Hematopoietic multipotent progenitor cell treated with erythropoietin and hydrocortisone succinate and interleukin-3 and kit ligand, for 8 days (in vitro differentiated cells): ENCODE results near the gene CMTM5.

Experiments
- DNase-seq: peaks from one replicate; pipeline ENCODE4 v3.0.0-alpha.2; 2015

The CMTM5 gene

DNA sequence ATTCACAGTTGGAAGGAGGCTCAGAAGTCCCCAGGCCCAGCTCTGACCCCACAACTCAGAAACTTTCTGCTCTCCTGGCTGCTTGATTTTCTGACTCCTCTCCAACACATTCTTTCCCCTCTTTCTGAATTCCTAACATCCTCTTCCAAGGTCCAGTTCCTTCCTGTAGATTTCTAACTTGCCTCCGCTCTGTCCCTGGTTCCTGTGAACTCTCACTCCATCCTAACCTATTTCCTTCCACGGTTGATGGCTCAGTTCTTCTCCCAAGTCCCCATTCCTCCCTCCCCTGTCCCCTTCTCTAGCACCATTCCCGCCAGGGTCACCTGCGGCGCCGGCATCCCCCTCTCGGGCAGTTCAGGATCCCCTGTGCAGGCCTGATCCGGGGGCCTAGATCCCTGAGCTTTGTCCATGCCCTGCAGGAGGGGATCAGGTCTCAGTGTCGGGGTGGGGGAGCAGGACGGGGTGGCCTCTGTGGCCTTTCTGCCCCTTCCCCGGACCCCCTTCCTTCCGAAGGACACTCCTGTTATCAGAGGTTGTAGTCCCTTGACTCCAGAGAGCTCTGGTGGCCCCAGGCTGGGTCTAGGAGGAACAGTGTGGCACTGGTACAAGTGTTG lies 18.2 kb upstream of the CMTM5 start:
- DNase-seq: no peak

DNA sequence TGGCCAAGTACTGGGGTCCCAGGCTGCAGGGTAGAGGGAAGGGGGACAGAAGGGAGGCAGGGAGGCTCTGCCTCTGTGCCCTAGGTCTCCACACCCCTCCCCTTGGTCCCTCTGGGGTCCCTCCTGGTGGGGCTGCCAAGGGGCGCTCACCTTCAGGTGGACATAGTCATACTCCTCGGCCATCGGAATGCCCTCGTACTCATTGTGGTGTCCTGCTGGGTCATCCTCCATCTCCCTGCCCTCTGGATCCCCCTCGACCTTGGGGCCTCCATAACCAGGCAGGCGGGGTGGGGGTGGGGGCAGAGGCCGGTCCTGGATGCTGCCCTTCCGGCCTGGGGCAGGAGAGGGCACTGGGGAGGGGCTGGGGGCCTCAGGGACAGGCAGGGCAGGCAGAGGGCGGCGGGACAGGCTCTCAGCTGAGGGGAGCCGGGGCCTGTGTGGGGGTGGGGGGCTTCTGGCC lies 17.6 kb upstream of the CMTM5 start:
- no peak for DNase-seq

DNA sequence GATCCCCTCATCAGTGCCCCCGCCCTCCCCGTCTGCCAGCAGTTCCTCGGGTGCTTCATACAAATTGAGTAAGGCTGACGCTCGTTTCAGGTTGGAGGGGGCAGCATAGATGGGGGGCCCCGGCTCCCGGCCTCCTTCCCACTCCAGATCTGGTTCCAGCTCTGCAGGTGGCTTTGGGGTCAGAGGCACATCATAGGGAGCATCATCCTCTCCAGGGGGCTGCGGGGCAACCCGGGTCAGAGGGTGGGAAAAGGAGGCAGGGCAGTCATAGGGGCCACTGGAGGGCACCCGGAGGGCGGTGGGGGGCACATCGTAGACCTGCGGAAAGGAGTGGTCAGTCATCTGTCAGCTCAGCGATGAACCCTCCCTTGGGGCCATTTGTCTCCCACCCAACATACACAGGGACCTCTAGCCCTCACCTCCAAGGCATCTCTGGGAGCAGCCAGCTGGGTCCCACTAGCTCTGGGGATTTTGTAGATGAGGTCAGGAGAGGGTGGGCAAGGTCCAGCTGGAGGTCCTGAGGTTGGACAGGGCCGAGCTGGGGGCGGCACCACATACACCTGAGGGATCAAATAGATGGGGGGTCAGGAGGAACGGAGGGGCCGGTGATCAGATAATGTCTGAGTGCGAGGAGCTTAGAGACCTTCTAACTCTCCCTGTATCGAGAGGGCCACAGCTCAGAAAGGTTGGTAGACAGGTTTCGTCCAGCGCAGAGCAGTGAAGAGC lies 17.0 kb upstream of the CMTM5 start:
- no peak for DNase-seq

DNA sequence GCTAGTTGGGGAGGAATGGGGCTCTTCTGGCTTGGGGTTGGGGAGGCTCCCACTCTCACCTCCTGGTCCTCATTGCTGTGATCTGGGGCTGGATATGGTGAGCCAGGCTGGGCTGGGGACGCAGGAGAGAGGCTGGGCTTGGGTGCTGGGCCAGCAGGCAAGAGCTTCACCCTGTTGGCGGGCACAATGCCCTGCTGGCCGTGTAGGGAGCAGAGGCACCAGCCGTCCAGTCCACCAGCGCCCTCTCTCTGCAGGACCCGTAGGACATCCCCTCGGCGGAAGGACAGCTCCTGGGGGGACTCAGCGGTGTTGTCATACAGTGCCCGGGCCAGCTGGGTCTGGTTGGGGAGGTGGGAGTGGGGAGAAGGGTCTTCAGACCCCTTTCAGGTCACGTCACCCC lies 16.4 kb upstream of the CMTM5 start:
- DNase-seq: no peak

DNA sequence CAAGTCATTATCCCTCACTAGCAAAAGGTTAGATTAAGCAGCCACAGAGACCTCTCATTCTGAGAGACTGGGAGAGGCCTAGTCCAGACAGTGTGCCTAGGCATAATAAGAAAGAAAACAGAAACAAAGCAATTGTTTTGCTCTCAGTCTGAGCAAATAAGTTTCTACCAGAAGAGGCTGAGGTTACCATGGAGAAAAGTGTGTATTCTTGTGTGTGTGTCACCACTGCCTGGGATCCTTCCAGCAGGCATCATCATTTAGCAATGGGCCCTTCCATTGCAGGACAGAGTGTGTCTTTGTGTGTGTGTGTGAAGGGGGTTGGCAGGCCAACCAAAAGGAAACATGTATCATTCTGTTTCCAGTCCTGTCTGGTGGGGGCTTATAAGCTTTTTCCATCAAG lies 15.5 kb upstream of the CMTM5 start:
- no peak for DNase-seq

DNA sequence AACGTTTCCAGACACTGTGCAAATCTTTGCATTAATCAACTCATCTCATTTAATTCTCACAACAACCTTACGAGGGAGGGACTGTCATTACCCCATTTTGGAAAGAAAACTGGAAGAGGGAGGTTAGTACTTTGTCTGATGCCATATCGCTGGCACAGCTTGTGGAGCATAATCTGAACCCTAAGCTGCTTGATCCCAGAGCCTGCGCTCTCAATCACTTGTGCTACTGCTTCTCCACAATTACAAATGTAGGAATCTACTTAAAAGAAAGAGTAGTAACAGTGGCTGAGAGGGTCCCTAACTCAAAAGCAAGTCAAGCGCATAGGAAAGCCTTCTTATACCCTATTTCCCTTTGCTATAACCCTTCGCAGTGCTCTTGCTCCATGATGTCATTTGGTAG lies 15.1 kb upstream of the CMTM5 start:
- no peak for DNase-seq

DNA sequence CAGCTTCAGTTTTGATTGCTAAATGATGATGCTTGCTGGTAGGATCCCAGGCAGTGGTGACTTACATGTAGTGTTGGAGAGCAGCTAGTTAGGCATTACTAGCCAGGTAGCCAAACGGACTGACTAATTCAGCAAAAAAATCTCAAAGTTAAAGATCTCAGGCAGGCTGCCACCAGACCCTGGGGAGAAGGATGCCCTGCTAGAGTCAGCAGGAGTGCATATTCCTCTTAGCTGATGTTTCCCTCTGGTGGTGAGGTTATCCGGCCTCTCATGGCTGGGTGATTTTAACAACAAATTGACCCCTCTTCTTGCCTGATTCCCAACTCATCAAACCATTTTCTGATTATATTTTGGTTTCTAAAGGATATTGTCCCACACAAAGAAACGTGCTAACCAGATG lies 14.6 kb upstream of the CMTM5 start:
- no peak for DNase-seq

DNA sequence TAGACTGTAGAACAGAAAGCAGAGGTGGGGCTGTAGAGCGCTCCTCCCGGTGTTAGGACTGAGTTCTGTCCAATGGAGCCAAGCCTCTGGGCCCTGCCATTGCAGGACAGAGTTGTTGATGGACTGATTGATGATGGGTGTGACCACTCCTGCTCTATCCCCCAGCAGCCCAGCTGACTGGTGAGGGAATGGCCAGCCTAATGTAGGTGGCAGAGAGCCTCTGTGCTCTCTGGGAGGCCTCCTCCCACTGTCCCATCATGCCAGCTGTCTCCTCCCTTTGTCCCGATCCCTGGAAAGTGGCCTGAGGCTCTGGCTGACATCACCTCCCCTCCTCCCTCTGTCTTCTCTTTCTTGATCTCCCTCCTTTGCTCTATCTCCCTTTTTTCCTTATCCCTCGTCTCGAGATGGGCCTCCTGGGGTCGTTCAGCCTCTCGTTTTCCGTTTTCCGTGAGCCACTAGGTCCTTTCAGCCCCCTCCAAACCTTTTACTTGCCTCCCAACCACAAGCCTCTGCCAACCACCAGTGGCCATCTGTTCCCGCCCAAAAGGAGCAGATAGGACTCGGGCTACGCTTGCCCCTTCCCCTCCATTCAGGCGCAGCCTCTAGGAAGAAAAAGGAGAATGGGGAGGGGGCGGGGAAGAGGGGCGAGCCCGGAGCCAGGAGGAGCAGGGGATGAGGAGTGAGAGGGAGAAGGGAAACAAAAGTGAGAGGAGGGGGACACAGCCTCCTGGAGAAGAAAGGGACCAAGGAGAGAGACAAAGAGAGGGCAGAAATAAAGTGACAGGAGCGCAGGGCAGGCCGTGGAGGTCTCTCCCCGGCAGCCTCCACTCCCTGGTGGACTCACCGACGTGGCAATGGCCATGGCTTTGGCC lies 12.4 kb upstream of the CMTM5 start:
- no peak for DNase-seq

DNA sequence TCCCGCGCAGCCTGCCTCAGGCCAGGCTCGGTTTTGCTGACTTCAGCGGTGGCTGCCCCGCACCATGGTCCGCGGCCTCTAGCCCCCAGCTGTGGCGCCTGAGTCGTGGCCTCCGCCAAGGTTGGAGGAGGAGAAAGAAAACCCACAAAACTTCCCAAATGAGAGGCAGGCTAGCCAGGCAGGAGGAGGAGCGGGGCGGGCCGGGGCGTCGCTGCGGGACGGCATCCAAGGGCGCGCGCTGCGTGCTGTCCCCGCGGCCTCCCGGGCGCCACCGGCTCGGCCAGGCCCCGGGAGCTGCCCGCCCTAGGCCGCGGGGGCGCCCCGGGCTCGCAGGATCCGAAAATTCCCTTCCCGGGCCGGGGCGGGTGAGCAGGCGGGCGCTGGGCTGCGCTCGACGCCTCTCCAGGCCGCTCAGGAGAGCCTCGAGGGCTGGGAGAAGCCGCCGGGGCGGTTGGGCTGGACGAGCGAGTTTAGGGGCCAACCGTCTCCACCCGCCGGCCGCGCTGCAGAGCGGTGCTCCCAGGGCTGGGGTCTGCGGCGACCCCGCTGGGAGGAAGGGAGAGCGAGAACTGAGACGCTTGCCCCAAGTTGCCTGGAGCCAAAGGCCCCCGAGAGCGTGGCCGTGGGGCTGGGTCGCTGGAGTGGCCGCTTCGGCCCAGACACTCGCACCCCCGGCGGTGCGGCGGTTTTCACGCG lies 11.7 kb upstream of the CMTM5 start, which contains the start of gene EFS:
TSS of gene EFS (minus strand) at position 137 of the 696 bp plus-strand sequence. CDS start 147 bp downstream, outside the sequence.
- no peak for DNase-seq

DNA sequence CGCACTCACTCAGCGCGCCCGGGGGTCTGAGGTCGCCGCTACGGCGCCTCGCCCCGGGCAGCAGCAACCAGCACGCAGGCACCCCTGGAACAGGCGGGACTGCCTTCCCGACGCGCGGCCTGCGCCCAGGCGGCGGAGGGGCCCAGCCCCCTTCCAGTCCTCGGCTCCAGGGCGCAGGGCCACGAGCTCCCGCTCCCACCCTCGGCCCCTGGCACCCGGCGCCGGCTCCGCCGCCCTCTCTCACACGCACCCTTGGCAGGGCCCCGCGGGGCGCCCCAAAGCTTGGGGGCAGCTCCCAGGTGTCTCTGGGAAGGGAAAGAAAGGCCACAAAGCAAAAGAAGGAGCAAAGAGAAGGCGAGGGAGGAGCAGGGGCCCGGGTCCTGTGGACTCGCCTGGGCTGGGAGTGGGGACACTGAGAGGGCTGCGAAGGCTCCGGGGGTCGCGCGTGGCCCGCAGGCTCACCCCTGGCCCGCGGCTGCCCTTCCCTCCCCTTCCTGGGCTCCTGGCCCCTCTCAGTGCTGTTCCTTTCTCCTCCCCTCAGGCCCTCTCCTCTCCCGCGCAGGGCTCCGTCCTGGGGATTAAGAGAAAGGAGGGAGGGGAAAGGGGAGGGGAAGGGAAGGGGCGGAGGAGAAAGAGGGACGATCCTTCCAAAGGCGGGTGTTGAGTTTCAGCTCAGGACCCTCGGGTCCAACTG lies 11.0 kb upstream of the CMTM5 start:
- DNase-seq: no peak

DNA sequence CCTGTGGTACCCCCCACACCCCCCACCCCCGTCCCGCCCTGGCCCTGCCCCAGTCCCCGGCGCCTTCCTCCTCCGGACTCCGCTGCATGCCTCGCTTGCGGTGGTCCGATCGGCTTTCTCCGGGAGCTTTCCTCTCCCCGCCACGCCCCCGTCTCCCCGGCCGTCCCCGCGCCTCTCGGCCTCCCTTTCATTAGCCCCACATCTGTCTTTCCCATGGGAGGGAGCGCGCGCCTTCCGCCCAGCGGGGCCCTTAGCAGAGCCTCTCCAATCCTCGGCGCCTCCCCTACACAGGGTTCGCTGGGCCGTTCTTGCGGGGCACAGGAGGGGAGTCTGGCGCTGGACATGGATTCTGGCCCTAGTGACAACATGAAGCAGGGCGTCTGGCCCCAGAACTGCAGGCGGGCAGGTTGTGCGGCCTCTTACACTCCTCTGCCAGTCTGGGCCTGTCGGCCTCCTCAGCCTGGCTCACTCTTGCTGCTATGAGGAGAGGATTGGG lies 10.4 kb upstream of the CMTM5 start:
- no peak for DNase-seq

DNA sequence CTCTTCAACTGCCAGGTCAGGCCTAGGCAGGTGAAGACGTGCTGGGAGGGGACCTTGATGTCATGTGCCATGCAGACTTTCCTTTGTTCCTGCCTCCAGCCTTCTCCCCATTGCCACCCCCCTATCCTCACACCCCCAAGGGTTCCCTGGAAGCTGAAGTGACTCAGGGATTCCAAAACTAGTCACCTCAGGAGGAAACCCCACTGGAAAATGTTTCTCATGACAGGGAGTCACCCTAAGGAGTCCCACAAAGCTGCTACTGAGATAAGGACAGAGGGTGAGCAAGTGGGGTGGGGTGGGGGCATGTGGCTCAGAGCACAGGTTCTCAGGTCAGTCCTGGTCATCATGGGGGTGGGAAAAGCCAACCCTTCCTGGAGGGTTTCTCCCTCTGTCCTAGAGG lies 6.6 kb upstream of the CMTM5 start:
- DNase-seq: no peak

DNA sequence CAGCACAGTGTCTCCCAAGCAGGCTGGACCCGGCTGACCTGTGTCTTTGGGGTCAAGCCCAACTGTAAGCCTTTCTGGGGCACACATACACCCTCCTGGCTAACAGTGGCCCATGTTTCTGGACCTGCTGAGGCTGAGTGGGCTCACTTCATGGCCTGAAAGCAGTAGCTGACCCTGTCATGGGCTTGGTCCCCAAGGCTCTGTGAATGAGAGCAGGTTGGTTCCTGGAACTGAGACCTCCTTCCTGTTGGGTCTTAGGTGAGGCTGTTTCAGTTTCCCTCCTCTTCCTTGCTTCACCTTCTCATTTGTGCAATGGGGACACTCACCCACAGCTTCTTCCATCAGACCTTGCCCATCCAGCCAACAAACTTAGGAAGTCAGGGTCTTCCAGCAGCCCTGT lies 5.0 kb upstream of the CMTM5 start:
- DNase-seq: no peak

DNA sequence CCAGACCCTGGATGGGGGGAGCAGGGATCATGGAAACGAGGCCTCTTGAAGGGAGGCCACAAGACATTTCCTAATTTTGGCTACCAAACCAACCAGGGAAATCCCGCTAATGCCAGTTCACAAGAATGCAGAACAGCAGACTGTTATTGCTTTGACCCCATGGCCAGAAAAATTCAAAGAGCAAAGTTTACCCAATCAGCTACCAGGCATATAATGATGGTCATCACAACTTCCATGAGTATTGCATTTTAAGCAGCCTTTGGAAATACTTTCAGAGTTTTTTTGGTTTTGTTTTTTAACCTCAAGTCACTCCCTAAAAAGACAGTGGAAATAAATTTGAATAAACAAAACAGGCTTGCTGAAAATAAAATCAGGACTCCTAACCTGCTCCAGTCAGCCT lies 4.3 kb upstream of the CMTM5 start, which contains the start of gene IL25:
TSS of gene IL25 (plus strand) at position 301 of the 400 bp plus-strand sequence.
- no peak for DNase-seq

DNA sequence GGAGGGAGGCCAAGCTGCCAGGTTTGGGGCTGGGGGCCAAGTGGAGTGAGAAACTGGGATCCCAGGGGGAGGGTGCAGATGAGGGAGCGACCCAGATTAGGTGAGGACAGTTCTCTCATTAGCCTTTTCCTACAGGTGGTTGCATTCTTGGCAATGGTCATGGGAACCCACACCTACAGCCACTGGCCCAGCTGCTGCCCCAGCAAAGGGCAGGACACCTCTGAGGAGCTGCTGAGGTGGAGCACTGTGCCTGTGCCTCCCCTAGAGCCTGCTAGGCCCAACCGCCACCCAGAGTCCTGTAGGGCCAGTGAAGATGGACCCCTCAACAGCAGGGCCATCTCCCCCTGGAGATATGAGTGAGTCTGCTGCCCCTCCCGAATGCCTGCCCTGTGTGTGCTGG lies 3.8 kb upstream of the CMTM5 start:
- DNase-seq: no peak

DNA sequence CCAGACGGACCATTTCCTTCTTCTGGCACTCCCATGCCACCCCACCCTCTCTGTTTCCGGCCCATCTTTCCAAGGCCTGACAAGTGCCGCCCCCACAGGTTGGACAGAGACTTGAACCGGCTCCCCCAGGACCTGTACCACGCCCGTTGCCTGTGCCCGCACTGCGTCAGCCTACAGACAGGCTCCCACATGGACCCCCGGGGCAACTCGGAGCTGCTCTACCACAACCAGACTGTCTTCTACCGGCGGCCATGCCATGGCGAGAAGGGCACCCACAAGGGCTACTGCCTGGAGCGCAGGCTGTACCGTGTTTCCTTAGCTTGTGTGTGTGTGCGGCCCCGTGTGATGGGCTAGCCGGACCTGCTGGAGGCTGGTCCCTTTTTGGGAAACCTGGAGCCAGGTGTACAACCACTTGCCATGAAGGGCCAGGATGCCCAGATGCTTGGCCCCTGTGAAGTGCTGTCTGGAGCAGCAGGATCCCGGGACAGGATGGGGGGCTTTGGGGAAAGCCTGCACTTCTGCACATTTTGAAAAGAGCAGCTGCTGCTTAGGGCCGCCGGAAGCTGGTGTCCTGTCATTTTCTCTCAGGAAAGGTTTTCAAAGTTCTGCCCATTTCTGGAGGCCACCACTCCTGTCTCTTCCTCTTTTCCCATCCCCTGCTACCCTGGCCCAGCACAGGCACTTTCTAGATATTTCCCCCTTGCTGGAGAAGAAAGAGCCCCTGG lies 1.2 kb upstream of the CMTM5 start:
- DNase-seq: no peak

DNA sequence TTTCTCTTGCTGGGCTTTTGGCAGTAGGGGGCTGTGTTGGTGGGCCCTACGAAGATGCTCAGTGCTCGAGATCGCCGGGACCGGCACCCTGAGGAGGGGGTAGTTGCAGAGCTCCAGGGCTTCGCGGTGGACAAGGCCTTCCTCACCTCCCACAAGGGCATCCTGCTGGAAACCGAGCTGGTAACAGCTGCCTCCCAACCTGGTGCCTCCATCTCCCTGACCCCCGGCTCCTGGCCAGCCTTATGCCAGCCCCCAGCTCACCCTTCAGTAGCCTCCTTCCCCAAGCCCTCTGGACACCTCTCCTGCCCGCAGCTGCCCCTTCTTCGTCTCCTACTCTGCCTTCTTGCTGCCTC lies 328 bp downstream of the CMTM5 start:
- DNase-seq: no peak

DNA sequence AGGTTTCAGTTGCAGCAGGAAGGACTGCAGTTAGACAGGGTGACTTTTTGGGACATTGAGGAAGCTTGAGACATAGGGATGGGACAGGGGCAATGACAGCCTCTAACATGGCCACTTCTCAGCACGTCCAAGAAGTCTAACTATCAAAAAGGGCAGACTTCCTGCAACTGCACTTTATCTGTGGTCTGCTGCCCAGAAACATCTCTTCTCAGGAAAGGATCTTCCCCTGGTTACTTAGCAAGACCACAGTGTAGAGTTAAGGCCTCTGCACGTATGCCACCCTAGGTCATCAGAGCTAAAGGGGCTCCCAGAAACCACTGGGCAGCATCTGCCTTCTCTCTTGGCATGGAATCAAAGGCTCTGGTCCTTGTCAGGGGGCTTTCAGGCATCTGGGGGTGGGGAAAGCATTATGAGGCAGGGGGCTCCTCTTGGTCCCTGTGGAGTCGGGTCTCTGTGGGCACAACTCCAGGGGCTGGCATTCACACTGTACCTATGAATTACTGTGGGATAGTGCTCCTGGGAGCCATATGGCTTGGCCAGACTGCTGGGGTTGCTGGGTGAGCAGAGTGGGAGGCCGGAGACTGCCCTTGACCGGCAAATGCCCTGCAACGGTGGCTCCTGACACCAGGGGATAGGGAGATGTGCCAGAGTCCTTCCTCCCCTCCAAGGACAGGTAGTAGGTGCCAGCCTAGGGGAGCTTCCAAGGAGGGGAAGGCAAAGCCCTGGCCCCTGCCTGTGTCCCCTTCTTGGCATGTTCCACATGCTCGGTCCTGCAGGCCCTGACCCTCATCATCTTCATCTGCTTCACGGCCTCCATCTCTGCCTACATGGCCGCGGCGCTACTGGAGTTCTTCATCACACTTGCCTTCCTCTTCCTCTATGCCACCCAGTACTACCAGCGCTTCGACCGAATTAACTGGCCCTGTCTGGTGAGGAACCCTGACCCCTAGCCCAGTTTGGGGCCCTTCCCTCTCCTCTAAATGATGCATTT lies 1.0 kb downstream of the CMTM5 start:
- DNase-seq: peak; percentile 57

DNA sequence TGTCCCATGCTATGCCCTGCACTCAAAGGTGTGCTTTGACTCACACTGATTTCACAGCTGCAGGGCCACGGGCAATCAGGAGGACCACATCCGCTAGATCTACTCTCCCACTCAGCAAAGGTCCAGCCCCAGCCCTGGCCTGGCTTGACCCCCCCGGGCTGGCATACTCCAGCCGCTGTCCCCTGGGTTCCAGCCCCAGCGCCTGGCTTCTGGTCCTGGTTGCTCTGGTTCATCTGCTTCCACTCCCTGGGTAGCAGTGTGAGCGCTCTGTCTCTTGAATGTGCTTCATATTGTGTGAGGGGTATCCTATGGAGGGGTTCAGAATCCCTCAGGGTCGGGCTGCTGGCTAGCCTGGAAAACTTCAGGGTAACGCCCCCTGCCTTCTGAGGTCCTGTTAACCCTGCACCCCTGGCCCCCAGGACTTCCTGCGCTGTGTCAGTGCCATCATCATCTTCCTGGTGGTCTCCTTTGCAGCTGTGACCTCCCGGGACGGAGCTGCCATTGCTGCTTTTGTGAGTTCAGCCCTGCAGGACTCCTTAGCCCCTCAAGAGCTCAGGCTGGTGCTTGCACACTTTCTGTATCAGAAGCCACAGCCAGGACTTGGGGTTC lies 1.9 kb downstream of the CMTM5 start:
- no peak for DNase-seq
